GM12864 (cell line): Measurements from ENCODE around the gene HAND2.

Source experiments
- DNase-seq: peaks from one replicate; pipeline ENCODE4 v3.0.0-alpha.2; 2011; ENCODE audit warnings: low read depth
- H3K4me3 ChIP-seq: 2 replicates; pipeline ENCODE4 v1.5.1; 2011; ENCODE audit warnings: mild to moderate bottlenecking, low read depth, low read length, control low read depth
- CTCF ChIP-seq: IDR thresholded peaks from 2 replicates; pipeline ENCODE4 v1.5.1; 2011; ENCODE audit warnings: low read depth, mild to moderate bottlenecking, moderate library complexity, low read length, control low read depth, inconsistent platforms; ENCODE audit errors: missing control alignments

HAND2 gene

GRCh38 chr4:173519111-173520101 lies 10.6 kb downstream of the HAND2 start:
- no peak for DNase-seq
- no peak overlapping the region for H3K4me3 ChIP-seq
- no peak for TF ChIP-seq CTCF

GRCh38 chr4:173518425-173519102 lies 11.5 kb downstream of the HAND2 start:
- no peak for TF ChIP-seq CTCF
- no peak overlapping the region for H3K4me3 ChIP-seq
- DNase-seq: no peak

GRCh38 chr4:173517781-173518424 lies 12.1 kb downstream of the HAND2 start:
- TF ChIP-seq CTCF: no peak
- no peak for DNase-seq
- H3K4me3 ChIP-seq: no peak overlapping the region

GRCh38 chr4:173516621-173517524 lies 13.2 kb downstream of the HAND2 start:
- no peak overlapping the region for H3K4me3 ChIP-seq
- no peak for TF ChIP-seq CTCF
- no peak for DNase-seq

- H3K4me3 ChIP-seq: no peak overlapping the region
- DNase-seq: no peak
- TF ChIP-seq CTCF: no peak
Measured at GRCh38 chr4:173515458-173515857, 14.6 kb downstream of the HAND2 start.

GRCh38 chr4:173514641-173515217 lies 15.3 kb downstream of the HAND2 start:
- DNase-seq: no peak
- H3K4me3 ChIP-seq: no peak overlapping the region
- no peak for TF ChIP-seq CTCF
